HG03196 (cell line): Measurements from ENCODE around the gene SLC5A6.
"Not testable (repeated sequence)": the region's sequence is repeated elsewhere in the genome, so short reads cannot be mapped to it uniquely, and the experiment has no call there.

Source experiments
- ATAC-seq: cut with Tn5 transposase; IDR thresholded peaks from one replicate; pipeline ENCODE4 v1.9.1; 2021; ENCODE audit not compliant: unreplicated experiment

The SLC5A6 gene

DNA sequence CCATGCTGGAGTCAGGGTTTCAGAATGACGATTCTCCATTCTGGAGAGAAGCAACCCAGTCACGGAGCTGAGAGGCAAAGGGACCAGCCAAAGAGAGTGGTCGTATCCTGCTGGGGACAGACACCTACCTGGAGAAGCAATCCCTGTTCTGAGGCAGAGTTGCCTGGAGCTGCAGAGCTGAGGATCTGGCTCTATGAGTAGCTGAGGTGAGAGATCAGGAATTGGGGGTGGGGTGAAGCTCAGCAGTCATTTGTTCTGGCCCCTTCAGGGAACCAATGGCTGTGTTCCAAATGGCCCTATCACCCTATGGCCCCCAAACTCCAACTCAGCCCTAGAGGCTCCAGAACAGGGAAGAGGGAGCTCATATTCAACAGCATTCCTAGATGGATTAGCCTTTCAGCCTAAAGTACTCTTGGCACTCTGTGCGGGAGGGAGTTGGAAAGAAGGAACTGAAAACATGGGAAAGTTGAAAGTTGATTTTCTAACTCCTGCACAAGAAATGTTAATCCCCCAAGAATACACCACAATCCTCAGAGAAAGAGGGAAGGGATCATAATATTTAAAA is 3.5 kb downstream of the SLC5A6 start:
- ATAC-seq, result no peak

DNA sequence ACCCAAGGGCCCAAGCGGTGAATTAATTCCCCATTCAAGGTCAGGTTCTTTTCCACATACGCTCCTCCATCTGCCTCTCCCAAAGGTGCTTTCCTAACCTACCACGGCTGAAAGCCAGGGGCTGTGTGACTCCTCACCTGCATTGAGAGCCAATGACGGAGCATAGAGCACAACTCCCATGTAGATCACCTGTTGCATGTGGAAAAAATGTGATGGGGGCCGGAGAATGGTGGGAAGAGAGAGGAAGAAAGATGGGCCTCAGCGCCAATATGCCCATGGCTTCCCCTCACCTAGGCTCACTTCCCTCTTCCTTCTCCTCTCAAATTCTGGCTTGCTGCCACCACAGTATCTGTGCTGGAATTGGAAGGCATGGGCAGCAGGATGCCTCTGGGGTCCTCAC is 5.7 kb downstream of the SLC5A6 start:
- ATAC-seq, result no peak

DNA sequence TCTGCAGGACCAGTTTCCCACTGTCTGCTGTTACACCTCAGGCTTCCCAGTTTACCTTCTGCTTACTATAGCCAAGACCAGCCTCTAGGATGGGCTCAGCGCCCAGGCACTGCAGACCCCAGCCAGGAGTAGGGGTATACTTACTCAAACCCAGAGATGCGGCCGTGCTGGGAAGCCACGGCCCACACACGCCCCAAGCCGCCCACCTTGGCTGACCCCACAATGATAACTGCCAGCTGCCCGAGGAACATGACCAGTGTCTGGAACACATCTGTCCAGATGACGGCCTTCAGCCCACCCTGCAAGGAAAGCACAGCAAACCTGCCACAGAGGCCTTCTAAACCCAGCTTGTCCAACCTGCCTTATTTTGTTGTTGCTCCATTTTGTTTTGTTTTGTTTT is 6.9 kb downstream of the SLC5A6 start:
- no peak for ATAC-seq

DNA sequence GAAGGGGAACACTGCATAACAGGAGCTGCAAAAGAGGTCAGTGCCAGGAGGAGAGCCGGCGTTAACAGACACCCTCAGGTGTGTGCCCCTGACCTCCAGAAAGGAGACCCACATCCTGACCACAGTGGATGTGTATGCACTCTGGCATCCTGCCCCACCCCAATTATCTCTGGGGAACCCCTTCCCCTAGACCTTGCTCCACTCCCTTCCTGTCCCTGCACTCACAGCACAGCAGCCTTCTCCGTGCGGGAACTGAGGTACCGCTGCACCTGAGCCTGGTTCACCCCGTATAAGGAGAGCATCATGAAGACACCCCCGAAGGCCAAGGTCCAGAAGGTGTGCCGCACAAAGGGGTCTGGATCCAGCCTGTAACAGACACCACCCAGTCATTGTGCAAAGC is 7.5 kb downstream of the SLC5A6 start:
- ATAC-seq, result no peak

DNA sequence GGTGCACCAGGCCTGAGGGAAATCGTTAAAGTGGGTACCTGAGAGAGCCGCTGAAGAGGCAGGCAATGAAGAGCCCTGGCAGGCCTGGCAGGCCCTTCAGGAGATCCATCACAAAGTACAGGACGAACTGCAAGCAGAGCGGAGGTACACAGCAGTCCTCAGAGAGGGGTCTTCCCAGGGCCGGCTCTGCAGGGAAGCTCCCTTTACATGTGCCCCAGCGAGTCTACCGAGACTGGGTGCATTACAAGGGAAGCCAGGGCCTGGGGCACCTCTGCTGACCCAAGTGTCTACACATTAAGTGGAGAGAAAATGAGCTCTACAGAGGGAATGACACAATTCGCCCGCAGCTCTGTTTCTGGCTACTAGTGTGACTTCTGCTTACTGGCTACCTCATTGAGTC is 8.3 kb downstream of the SLC5A6 start:
- no peak for ATAC-seq

DNA sequence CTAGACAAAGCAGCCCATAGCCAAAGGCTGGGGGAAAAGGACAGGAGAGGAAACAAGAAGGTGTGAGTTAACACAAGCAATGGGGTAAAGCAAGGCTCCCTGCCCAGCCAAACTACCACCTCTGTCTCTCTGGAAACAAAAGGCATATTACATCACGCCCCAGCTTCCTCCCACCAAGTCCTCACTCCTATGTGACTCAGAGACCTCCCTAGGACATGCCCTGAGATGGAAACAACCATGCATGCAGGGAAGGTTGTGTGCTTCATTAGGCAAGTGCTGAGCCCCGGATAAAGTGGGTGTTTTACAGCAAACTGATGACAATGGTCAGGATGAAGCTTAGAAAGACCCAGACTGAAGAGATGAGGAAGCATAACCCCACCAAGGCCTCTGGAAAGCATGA is 9.2 kb downstream of the SLC5A6 start:
- ATAC-seq, result no peak

DNA sequence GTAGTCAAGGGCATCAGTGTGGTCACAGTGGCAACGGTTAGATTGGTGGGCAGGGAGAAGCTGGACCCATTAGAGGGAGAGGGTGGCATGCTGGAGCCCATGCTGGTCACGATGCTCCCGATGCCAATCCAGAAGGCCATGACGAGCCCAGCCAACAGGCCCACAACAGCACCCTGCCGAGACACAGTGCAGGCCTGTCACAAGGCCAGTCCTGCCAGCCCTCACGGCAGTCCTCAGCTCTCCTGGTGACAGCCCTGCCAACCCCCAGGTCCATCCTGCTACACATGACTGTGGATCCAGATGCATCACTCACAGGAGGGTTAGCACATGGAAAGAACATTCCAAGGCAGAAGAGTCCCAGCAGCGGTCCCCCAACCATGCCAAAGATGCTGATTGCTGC is 10.4 kb downstream of the SLC5A6 start:
- ATAC-seq, result no peak

DNA sequence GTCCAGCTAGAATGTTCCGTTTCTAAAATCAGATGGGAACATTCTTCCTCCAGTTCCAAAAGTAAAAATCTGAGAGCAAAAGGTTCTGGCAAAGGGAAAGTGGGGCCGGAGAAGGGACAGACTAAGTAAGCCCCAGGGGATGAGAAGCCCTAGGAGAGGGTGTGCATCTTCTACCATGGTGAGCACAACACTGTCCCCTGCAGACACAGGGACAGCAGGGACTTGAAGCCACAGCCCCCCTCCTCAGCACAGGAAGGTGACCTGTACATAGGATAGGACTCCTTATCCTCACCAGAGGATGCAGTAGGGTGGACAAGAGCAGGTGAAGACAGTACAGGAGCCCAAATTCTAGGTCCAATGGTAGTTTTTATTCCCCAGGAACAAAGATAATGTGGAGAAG is 12.8 kb downstream of the SLC5A6 start:
- ATAC-seq, result no peak

DNA sequence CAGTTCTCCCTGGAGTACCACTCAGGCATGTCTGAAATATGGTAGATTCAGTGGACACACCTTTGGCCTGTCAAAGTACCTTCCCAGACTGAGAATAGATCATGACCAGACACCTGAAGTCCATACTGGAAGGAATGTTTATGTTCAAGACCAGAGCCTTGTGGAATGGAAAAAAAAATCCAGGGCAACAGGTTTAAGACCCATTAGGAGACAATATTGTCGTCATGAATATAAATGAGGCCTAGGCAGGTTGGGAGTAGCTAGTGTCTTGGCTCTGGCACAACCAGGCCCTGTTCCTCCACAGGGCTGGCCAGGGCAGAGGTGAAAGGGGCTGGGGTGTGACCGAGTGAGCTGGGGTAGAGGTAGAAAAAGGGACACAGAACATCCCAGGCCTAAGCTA is 13.4 kb downstream of the SLC5A6 start:
- ATAC-seq, result no peak

DNA sequence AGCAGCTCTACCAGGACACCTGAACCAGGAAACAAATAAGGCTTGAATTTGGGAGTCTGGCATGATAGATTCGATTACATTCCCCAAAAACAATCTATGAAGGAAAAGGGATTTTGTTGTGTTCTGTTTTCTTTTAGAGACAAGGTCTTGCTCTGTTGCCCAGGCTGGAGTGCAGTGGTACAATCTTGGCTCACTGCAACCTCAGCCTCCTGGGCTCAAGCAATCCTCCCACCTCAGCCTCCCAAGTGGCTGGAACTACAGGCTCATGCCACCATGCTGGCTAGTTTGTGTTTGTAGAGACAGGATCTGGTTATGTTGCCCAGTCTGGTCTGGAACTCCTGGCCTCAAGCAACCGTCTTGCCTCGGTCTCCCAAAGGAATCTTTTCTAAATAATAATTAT is 14.0 kb downstream of the SLC5A6 start:
- not testable (repeated sequence) for ATAC-seq

DNA sequence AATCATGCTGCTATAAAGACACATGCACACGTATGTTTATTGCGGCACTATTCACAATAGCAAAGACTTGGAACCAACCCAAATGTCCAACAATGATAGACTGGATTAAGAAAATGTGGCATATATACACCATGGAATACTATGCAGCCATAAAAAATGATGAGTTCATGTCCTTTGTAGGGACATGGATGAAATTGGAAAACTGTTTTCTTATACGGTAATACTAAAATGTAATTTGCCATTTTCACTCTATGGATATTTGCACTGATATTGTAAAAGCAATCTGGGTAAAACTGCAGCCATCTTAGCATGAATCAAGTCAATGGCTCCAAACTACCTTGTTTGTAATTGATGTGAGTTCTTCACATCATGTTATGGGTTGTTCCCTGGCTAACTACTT is 16.3 kb downstream of the SLC5A6 start:
- ATAC-seq, result not testable (repeated sequence)

DNA sequence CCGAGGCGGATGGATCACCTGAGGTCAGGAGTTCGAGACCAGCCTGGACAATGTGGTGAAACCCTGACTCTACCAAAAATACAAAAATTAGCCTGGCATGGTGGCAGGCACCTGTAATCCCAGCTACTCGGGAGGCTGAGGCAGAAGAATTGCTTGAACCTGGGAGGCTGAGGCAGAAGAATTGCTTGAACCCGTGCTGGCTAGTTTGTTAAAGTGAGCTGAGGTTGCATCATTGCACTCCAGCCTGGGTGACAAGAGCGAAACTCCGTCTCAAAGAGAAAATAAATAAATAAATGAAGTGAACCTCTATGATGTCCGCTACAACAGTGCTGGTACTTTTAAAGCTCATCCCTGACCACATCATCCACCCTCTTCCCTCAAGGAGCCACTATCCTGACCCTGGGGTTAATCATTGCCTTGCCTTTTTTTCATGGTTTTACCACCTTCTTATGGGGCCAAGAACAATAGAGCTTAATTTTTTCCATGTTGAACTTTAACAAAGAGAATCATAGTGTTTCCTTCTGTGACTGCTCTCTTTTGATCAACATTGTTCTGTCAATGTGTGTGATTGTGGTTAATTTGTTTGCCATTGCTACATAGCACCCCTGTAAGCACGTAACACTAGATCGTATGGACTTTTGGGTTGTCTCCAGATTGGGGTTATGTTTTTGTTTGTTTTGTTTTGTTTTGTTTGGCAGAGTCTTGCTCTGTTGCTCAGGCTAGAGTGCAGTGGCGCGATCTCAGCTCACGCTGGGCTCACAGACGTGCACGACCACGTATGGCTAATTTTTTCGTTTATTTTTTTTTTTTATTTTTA is 17.3 kb downstream of the SLC5A6 start:
- ATAC-seq, result no peak

DNA sequence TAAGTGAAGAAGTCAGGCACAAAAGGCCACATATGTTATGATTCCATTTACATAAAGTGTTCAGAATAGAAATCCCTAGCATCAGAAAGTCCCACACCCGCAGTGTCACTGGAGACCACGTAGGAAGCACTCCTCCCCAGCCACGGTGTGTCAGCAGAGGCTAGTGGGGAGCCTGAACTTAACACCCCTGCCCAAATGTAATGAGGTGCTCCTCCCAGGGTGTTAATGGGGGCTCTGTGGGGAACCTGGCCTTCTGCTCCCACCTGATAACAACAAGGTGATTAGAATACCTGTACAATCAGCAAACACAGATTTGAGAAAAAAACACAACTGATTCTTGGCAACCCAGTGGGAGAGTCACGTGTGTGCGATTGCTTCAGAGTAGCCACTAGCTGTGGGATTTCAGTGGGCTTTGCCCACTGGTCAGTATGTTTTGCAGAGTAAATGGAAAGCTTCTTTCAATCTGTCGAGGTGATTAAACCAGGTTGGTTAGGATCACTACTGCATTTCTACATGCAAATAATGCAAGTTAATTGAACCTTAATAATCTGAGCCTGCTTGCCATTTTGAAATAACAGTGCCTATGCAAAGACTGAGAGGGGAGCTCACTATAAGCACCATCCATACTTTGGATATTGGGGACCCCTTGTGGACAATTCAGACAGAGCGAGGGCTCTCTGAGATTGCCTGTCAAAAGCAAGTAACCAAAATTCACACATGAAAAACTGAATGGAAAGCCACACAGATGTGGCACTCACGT is 20.8 kb downstream of the SLC5A6 start:
- no peak for ATAC-seq

DNA sequence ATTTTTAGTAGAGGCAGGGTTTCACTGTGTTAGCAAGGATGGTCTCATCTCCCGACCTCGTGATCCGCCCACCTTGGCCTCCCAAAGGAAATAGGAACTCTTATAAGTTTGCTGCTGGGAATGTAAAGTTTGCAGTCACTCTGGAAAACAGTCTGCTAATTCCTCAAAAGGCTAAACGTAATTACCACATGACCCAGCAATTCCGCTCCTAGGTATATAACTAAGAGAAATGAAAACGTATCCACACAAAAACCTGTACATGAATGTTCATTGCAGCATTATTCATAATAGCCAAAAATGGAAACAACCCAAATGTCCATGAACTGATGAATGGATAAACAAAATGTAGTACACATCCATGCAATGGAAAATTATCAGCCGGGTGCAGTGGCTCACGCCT is 22.1 kb downstream of the SLC5A6 start:
- no peak for ATAC-seq

DNA sequence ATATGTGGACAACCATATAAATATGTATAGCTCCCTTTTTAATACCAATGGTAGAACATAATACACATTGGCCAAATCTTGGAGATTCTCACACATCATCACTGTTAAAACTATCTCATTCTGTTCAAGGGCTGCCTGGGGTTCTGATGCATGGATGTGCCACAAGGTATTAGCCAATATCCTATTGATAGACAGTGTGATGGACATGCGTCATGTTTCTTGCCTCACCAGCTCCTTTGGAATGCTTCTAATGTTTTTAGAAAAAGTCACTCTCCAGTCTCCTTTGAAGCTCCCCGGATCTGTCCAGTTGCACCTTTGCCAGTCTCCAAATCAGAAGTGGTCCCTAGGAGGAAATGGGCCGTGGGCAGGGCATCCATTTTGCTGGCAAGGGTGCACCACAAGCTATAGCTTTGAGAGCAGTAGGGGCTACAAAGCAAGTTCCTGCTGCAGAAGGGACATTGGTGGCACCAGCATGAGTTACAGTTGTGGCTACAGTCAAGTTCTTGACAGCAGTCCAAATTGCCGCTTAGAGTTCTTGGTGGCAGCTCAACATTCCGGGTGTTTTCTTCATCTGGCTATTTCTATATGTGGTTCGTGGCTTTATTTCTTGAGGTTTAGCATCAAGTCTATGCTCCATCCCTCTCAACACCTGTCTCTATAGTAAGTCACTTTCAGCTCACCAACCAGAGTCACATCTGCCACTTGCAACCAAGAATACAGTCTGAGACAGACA is 25.3 kb downstream of the SLC5A6 start:
- no peak for ATAC-seq

DNA sequence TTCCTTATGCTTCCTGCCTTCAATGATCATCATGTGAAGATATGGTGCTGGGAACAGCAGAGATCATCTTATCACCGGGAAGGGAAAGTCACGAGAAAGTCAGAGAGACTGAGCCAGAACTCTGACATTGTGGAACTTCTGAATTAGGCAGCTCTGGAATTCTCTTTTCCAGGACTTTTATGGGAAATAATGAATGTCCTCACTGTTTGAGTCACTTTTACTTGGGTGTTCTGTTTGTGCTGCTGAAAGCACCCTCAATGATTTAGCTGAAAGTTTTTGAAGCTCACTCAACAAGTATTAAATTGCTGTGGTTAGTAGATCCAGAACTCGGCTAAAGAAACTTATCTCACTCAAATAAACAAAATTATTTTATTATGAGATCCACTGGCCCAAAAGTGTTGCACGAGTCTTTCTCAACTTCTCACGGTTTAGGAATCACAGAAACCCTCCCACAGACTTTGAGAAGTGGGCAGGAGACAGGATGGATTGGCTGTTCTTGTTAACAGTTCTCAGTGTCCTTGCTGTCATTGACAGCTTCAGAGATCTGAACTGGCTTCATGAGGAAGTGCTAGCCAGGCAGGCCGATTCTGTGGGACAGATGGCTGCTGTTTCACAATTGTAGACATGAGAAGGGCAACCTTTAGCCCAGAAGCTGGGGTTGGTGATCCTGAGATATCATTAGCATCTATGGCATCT is 26.6 kb downstream of the SLC5A6 start:
- ATAC-seq, result no peak

DNA sequence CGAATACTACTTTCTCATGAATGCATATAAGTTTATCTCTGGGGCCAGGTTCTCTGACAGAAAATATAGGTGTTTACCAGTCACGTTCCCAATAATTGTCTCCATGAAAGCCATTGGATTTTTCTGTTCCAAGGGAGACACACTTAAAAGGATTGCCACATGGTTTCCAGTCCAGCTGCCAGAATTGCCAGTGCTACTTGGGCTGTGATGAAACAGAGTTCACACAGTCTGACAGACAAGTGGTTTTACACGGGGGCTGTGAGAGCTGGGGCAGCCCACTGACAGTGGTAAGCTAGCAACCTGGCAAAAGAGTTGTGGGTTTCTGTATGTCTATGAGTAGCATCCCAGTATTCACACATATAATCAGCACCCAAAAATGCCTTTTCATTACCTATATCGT is 28.0 kb downstream of the SLC5A6 start:
- ATAC-seq, result no peak

DNA sequence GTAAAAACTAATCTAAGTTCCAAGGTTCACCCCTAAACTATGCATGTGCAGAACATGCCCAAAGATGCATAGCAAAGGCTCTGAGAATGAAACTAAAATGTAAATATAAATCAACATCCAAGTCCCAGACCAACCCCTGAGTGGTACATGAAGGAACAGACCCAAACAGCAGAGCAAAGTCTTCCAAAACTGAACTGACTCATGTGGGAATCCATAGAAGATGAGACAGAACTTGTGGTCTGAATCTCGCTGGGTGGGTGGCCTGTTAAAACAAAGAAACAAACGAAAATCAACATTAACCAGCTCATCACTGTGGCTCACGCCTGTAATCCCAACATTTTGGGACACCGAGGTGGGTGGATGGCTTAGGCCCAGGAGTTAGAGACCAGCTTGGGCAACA is 29.7 kb downstream of the SLC5A6 start:
- ATAC-seq, result no peak

DNA sequence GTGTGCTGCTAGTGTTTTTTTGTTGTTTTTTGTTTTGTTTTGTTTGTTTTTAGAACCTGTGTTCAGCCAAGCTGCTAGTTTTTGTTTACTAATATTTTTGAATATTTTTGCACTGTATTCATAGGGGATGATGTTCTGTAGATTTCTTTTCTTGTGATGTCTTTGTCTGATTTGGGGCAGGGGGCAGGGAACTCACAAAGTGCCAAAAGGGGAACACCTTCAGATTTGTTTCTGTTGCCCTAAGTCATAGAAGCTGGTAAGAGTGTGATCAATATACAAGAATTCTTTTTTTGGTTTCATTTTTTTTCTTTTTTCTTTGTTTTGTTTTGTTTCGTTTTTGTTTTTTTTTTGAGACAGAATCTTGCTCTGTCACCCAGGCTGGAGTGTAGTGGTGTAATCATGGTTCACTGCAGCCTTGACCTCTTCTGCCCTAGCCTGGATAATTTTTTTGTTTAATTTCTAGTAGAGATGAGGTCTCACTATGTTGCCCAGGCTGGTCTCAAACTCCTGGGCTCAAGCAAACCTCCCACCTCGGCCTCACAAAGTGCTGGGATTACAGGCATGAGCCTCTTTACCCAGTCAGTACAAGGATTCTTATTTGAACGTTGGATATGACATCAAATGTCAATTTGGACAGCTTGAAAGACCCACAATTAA is 32.6 kb downstream of the SLC5A6 start:
- ATAC-seq, result no peak

DNA sequence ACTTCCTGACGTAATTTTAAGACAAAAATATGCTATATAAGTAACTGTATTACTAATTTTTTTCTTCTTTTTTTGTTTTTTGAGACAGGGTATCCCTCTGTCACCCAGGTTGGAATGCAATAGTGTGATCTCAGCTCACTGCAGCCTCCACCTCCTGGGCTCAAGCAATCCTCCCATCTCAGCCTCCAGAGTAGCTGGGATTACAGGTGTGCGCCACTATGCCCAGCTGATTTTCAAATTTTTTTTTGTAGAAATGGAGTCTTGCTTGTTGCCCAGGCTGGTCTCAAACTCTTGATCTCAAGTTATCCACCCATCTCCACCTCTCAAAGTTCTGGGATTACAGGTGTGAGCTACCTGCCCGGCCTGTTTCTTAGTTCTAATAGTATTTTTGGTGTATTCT is 33.6 kb downstream of the SLC5A6 start:
- no peak for ATAC-seq
